GM04503 (cell line): ENCODE data around the gene ANXA8.
"Not testable (repeated sequence)": the region's sequence is repeated elsewhere in the genome, so short reads cannot be mapped to it uniquely, and the experiment has no call there.

Source experiments
- DNase-seq: peaks from one replicate; pipeline ENCODE4 v3.0.0-alpha.2; 2012; ENCODE audit warnings: low read depth

ANXA8 gene

DNA sequence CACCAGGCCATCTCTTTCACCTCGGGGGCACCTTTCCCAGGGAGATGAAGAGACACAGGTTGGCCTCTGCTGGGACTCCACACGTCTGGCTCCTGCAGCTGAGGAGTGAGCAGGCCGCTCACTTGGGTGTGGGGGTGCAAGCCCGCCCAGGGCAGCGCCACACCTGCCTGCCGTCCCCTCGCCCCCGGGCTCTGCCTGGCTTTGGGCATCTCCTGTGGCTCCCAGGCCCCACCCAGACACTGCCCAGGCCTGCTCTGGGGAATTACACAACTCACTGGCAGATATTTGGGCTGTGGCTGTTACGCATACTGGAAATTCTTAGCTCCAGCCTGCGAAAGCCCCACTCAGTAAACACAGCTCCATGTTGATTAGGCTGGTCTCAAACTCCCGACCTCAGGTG, at the start of gene ANXA8:
TSS of gene ANXA8 (minus strand) at position 193 of the 400 bp plus-strand sequence. CDS start at position 11, 182 bp downstream.
- not testable (repeated sequence) for DNase-seq

DNA sequence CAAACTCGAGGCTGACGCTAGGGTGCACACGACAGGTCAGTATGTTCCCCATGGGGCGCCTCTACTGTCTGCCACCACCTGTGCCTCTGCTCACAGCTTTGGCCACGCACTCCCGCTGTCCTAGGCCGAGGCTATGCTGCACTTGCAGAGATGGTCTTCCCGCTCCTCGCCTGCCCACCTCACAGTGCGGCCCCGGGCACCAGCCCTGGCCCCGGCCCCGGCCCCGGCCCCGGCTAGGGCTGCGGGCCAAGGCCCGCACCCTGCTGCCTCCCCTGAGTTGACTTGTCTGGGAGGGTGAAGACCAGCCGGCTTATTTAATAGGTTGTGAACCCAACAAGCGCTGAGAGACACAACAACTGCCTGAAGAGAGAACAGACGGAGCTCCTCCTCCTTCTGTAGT, 39.6 kb upstream of the ANXA8 start, which contains the start of gene AGAP9:
TSS of gene AGAP9 (minus strand) at position 164 of the 400 bp plus-strand sequence. CDS start at position 52, 112 bp downstream.
- not testable (repeated sequence) for DNase-seq

DNA sequence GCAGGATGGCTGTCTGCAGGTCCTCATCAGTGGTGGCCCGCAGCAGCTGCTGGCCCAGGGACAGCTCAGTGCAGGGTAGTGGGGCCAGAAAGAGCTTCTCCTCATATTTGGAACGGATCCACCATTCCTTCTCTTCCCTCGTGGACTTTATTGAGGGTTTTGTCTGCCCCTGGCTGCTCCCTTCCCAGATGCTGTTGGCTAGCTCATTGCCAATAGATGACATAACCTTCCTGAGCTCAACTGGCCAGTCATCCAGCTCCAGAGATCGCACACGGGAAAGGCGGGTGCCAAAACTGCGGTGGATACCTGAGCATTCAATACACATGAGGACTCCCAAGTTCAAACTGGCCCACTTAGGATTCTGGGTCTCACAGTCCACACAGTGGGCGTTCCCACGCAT, 18.4 kb upstream of the ANXA8 start:
- not testable (repeated sequence) for DNase-seq

DNA sequence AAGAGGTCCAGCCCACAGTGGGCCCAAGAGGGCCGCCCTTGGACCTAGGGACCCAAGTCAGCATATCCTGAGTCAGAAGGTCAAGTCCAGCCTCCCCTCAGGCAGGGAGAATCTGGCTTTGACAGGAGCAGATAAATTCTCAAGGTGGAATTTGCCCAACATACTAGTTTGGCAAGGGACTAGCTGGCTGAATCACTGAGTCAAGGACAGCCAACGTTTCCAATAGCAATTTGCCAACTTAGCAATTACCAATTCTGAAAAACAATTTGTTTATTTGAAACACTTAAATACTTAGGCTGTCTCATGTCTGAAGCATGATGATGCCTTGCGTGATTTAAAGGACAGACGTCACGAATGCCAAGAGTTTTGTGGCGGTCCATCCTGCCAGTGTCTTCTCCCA, 10.3 kb upstream of the ANXA8 start:
- DNase-seq, result not testable (repeated sequence)

- not testable (repeated sequence) for DNase-seq
These were observed 7.7 kb upstream of the ANXA8 start, which contains the start of gene FAM25G for GRCh38 chr10:47491600-47491999. Gene FAM25G, minus strand, starts transcription at chr10:47491700. Its CDS starts 26 bp downstream, at chr10:47491674.

- not testable (repeated sequence) for DNase-seq
These were observed 5.7 kb upstream of the ANXA8 start for GRCh38 chr10:47489630-47490029.

DNA sequence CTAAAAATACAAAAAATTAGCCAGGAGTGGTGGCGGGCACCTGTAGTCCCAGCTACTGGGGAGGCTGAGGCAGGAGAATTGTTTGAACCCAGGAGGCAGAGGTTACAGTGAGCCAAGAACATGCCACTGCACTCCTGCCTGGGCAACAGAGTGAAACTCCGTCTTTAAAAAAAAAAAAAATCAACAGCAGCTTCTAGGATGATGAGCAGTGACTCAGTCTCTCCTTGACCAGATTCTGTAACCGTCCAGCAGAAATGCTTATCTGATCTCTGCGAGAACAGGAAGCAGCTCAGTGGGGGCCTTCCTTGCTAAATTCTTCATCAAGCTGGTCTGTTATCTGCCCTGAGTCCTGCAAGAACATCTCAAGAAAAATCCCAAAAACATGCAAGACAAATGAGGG, 2.0 kb upstream of the ANXA8 start:
- DNase-seq, result peak; percentile 6

GRCh38 chr10:47484786-47485185, 871 bp upstream of the ANXA8 start:
- not testable (repeated sequence) for DNase-seq

GRCh38 chr10:47482367-47482766, 1.5 kb downstream of the ANXA8 start:
- DNase-seq, result not testable (repeated sequence)

DNA sequence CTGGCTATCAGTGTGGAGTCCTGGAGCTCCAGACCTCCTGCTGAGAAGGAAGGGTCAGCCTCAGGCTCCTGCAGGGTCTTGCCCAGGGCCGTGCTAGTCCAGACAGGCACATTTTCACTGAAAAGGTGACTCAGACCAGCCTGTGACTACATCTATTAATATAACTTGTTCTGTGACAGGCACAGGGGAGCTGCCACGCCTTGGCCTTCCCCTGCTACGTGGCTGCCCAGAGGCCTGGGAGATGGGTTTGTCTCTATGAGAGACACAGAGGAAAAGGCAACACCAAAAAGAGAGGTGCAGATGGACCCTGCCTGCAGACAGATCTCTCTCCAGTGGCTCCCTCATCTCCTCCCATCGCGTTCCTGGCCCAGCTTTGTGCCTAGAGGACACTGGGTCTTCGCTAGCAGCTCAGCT, 2.1 kb downstream of the ANXA8 start:
- DNase-seq, result not testable (repeated sequence)

DNA sequence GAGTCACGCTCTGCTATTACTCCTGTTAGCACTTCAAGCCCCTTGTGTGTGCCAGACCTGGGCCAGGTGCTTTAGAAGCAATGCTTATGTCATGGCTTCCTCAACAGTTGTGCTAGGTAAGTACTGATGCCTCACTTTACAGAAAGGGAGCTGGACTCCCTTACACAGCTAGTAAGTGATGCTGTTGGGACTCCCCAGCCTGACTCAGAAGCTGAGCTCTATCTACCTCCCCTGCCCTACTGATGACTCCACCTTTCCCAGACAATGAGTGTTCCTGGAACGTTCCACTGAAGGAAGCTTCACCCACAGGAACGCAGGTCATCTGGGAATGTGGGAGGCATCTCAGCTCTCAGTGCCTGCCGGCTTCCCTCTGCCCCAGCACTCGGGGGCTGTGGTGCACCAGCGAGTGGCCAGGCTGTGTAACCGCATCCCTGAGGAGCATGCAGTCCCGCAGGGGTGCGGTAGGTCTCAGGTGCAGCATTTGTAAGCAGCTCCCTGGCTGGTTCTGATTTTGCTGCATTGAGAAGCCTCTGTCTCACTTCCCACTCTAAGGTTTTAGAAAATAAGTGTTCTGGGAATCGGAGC, 2.6 kb downstream of the ANXA8 start:
- DNase-seq, result not testable (repeated sequence)

GRCh38 chr10:47480133-47480532, 3.8 kb downstream of the ANXA8 start:
- not testable (repeated sequence) for DNase-seq

GRCh38 chr10:47478114-47478513, 5.8 kb downstream of the ANXA8 start:
- DNase-seq, result not testable (repeated sequence)

DNA sequence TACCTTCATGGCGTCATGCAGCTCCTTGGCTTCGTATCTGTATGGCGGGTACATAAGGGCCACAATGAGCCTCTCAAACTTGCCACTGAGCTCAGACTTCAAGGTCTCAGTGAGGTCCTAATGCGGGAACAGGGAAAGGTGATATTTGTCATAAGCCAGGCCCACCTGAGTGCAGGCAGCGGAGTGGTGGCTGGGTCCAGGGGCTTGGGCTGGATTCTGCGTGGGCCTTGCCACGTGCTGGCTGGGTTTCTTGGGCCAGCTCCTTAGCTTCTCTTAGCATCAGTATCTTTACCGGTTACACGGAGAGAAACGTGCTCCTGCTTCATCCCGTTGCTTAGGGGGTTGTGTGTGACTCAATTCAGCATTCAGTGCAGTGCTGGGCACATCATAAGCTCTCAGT, 6.8 kb downstream of the ANXA8 start:
- not testable (repeated sequence) for DNase-seq

DNA sequence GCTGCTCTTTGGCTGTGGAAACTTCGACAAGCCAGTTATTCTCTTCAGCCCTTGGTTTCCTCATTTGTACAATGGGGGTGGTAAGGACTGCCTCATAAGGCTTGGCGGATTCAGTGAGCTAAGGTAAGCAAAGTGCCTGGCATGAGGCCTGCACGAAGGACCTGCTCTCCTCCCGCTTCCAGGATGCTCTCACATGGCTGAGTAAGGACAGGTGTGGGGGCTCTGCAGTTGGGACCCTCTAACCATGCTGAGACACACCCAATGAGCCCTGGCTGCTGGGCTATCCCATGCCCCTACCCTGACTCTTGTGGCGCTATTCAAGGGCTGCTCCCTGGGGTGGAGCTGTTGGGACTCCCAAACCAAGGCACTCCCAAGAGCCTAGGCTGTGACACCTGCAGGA, 8.8 kb downstream of the ANXA8 start:
- not testable (repeated sequence) for DNase-seq

DNA sequence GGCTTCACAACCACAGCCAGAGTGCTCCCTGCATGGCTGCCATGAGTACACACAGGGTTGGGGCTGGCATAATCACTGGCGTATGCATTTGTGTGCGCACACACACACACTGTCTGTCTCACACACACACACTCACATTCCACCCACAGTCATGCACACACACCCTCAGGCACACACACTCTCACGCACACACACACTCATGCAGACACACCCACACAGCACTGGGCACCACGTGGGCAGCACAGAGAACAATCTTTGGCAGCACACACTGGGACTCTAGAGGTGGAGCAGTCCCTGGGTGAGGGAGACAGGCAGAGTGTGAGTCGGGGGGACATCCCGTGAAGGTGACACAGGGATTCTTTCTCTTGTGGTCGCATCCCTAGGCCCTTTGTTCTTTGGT, 10.4 kb downstream of the ANXA8 start:
- not testable (repeated sequence) for DNase-seq

GRCh38 chr10:47472647-47473046, 11.3 kb downstream of the ANXA8 start:
- not testable (repeated sequence) for DNase-seq

GRCh38 chr10:47472072-47472471, 11.8 kb downstream of the ANXA8 start:
- DNase-seq, result not testable (repeated sequence)

- not testable (repeated sequence) for DNase-seq
These were observed 15.0 kb downstream of the ANXA8 start for GRCh38 chr10:47468731-47469528.

DNA sequence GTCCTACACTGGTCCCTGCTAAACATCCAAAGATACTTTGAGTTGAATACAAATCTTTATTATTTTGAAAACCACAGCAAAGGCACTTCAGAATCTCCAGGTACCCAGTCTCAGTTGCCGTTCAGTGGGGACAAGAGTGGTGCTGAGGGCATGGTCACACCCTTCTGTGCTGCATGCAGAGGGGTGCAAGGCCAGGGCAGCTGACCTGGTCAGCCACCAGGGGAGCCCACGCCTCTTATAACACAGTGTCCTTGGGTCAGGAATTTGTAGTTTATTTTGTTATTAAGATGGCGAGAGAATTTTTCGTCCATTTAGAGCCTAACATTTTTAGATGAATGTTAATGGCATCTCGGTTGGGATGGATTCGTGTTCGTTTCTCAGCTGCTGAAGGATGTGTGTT, 16.0 kb downstream of the ANXA8 start:
- DNase-seq, result not testable (repeated sequence)

DNA sequence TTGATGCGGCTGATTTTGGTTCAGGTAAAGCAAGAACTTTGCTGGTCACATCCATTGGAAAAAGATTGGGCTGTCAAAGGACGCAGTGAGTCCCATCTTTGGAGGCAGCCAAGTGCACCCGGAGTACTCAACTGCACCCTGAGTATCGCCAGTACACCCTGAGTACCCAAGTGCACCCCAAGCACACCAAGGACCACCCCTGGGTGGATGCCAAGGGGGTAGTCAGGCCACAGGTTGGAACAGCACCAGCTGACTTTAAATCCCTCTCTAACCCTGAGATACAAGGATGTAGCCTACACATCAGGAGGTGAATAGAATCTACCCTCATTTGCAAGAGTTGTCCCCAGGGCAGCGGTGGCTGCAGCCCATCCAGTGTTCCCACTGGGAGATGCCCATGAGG, 16.5 kb downstream of the ANXA8 start:
- DNase-seq, result not testable (repeated sequence)

DNA sequence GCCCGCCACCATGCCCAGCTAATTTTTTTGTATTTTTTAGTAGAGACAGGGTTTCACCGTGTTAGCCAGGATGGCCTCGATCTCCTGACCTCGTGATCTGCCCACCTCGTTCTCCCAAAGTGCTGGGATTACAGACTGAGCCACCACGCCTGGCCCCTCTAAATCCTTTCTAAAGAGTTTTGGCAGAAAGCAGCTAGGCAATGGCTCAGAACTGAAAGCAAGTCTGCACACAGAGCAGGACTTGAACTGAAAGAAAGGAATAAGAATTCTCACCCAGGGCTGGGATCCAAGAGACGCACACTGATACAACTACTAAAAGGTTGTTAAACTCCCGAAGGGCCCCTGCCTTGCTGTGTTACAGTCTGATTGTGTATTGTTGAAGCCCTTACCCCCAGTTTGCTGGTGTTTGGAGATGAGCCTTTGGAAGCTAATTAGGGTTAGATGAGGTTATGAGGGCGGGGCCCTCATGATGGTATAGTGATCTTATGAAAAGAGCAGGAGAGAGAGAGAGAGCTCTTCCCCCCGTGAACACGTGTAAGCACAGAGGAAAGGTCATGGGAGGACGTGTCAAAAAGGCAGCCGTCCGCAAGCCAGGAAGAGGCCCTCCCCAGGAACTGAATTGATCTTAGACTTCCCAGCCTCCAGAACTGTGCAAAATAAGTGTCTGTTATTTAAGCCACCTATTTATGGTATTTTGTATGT, 18.5 kb downstream of the ANXA8 start:
- not testable (repeated sequence) for DNase-seq
